Left ventricle myocardium superior (tissue), 1 donor: ENCODE data around the gene CDK15. TPM values are rescaled to one million over a fixed set of nuclear protein-coding genes. Genes with fewer than 3 reads are reported as not detected.

ENCODE experiments used
- total RNA-seq: library from RNA; stranded (reverse); fragmentation: NEBNext Ultra II Directional; extraction: Animal tissue kit (Norgen Biotek cat#: 25700); gene quantifications from one replicate; pipeline ENCODE4 v1.2.1, GENCODE V29; 2021
- donor health status: DM: no; HTN: yes; CAD: no; lungs with severe emphysema.

CDK15 gene
- total RNA-seq, 1 donor from 2014 or later: 0.30 TPM

Other genes with a start within 250 kb of the CDK15 start
- 14.0 TPM for gene TMEM237, start 163.0 kb upstream of the CDK15 start, total RNA-seq
- not detected for gene MPP4, start 107.9 kb upstream of the CDK15 start, total RNA-seq
- 35.6 TPM for gene ALS2, start 25.6 kb upstream of the CDK15 start, total RNA-seq
- 24.6 TPM for gene FZD7, start 227.3 kb downstream of the CDK15 start, total RNA-seq